ENCODE measurements around the gene UBA1. TPM values are rescaled to one million over a fixed set of nuclear protein-coding genes. Genes with fewer than 3 reads are reported as not detected.
"Not testable (repeated sequence)": the region's sequence is repeated elsewhere in the genome, so short reads cannot be mapped to it uniquely, and the experiment has no call there.

Gene UBA1
- total RNA-seq, 1 experiment from 2014 or later: 234 TPM

- H3K36me3 Mint-ChIP-seq (ENCODE audit: insufficient read depth, unreplicated experiment): peaks cover 24% of the 10 kb centered on the region
- no TSS peak for BruUV-seq (replicated peaks)
Observed at GRCh38 chrX:47247999-47248320, 54.3 kb downstream of the UBA1 start.

GRCh38 chrX:47248576-47248975 is 54.9 kb downstream of the UBA1 start:
- H3K27me3 Mint-ChIP-seq (ENCODE audit: unreplicated experiment): no peaks in the 10 kb centered on the region
- DNase-seq: no peak
- BruUV-seq (replicated peaks): no TSS peak
- TF ChIP-seq CTCF (IDR thresholded peaks at IDR 0.05; ENCODE audit: unreplicated experiment): no peak
- peaks cover 24% of the 10 kb centered on the region for H3K36me3 Mint-ChIP-seq (ENCODE audit: insufficient read depth, unreplicated experiment)
- intact Hi-C loops (cut with micrococcal nuclease; ENCODE audit: unreplicated experiment): no loop called here
- H3K4me1 Mint-ChIP-seq (ENCODE audit: low read depth, unreplicated experiment): no peaks in the 10 kb centered on the region
- no peak overlapping the region for H3K4me3 Mint-ChIP-seq (ENCODE audit: low read depth, unreplicated experiment)
- no peak overlapping the region for H3K27ac Mint-ChIP-seq (ENCODE audit: unreplicated experiment)
- no peaks in the 10 kb centered on the region for H3K9me3 Mint-ChIP-seq (ENCODE audit: low read depth, unreplicated experiment)
- CTCF ChIA-PET: no interaction called here

More at GRCh38 chrX:47247999-47248320, 54.3 kb downstream of the UBA1 start:
- no peaks in the 10 kb centered on the region for H3K9me3 Mint-ChIP-seq (ENCODE audit: low read depth, unreplicated experiment)
- intact Hi-C loops (cut with micrococcal nuclease; ENCODE audit: unreplicated experiment): no loop called here
- no peak for TF ChIP-seq CTCF (IDR thresholded peaks at IDR 0.05; ENCODE audit: unreplicated experiment)
- no peak overlapping the region for H3K4me3 Mint-ChIP-seq (ENCODE audit: low read depth, unreplicated experiment)
- no peak for DNase-seq
- no peak overlapping the region for H3K27ac Mint-ChIP-seq (ENCODE audit: unreplicated experiment)
- CTCF ChIA-PET: no interaction called here
- H3K27me3 Mint-ChIP-seq (ENCODE audit: unreplicated experiment): no peaks in the 10 kb centered on the region
- no peaks in the 10 kb centered on the region for H3K4me1 Mint-ChIP-seq (ENCODE audit: low read depth, unreplicated experiment)

- no peak for DNase-seq
- CTCF ChIA-PET: no interaction called here
- H3K4me3 Mint-ChIP-seq (ENCODE audit: low read depth, unreplicated experiment): no peak overlapping the region
- H3K27me3 Mint-ChIP-seq (ENCODE audit: unreplicated experiment): no peaks in the 10 kb centered on the region
- no peaks in the 10 kb centered on the region for H3K4me1 Mint-ChIP-seq (ENCODE audit: low read depth, unreplicated experiment)
- TF ChIP-seq CTCF (IDR thresholded peaks at IDR 0.05; ENCODE audit: unreplicated experiment): no peak
- no TSS peak for BruUV-seq (replicated peaks)
- H3K36me3 Mint-ChIP-seq (ENCODE audit: insufficient read depth, unreplicated experiment): peaks cover 24% of the 10 kb centered on the region
- no peaks in the 10 kb centered on the region for H3K9me3 Mint-ChIP-seq (ENCODE audit: low read depth, unreplicated experiment)
- H3K27ac Mint-ChIP-seq (ENCODE audit: unreplicated experiment): no peak overlapping the region
- intact Hi-C loops (cut with micrococcal nuclease; ENCODE audit: unreplicated experiment): no loop called here
Observed at GRCh38 chrX:47250017-47250347, 56.4 kb downstream of the UBA1 start.

- H3K9me3 Mint-ChIP-seq (ENCODE audit: low read depth, unreplicated experiment); BruUV-seq (replicated peaks); H3K27me3 Mint-ChIP-seq (ENCODE audit: unreplicated experiment); DNase-seq; H3K4me1 Mint-ChIP-seq (ENCODE audit: low read depth, unreplicated experiment); H3K27ac Mint-ChIP-seq (ENCODE audit: unreplicated experiment); H3K4me3 Mint-ChIP-seq (ENCODE audit: low read depth, unreplicated experiment); intact Hi-C loops (cut with micrococcal nuclease; ENCODE audit: unreplicated experiment); H3K36me3 Mint-ChIP-seq (ENCODE audit: insufficient read depth, unreplicated experiment): not testable (repeated sequence)
- CTCF ChIA-PET: interaction anchor here (0.9 kb wide), 1 partner anchor 18 kb away, joined by 4 read pairs; no protein-coding TSS in a partner anchor
Observed at GRCh38 chrX:47257620-47258019, 64.0 kb downstream of the UBA1 start.

Other genes starting within 250 kb of the UBA1 start
- gene RGN, start 115.4 kb upstream of the UBA1 start, total RNA-seq (2022): 0.42 TPM in 1 of 2 replicates, not detected in the other
- 102 TPM in 2 replicates for gene NDUFB11, start 49.1 kb upstream of the UBA1 start, total RNA-seq (2022)
- 47.2 and 49.4 TPM in 2 replicates for gene RBM10, start 48.6 kb upstream of the UBA1 start, total RNA-seq (2022)
- 148 and 154 TPM in 2 replicates for gene CDK16, start 24.9 kb downstream of the UBA1 start, total RNA-seq (2022)
- gene USP11, start 39.2 kb downstream of the UBA1 start, total RNA-seq (2022): 72.0 and 84.2 TPM in 2 replicates
- gene ZNF157, start 176.7 kb downstream of the UBA1 start, total RNA-seq (2022): not detected in 2 replicates